ENCODE data around the gene RAPGEF4.

The RAPGEF4 gene

GRCh38 chr2:173048897-173049661 lies 313.4 kb downstream of the RAPGEF4 start (continued):
- TF ChIP-seq GLI2 (tag by site-specific recombination; IDR thresholded peaks at IDR 0.05; ENCODE audit: borderline replicate concordance, low read depth) (0 out of 2 replicates have a peak, but pooled peaks have one; percentile 24), ZNF26 (tag by site-specific recombination; IDR thresholded peaks at IDR 0.05) (no peak), SCRT2 (tag by site-specific recombination; IDR thresholded peaks at IDR 0.05) (no peak), ZNF558 (tag by site-specific recombination; IDR thresholded peaks at IDR 0.05) (0 out of 2 replicates have a peak, but pooled peaks have one; percentile 13), BCL6B (tag by site-specific recombination; IDR thresholded peaks at IDR 0.05) (peak; percentile 95), ZNF549 (tag by site-specific recombination; IDR thresholded peaks at IDR 0.05) (no peak), ZNF560 (tag by site-specific recombination; IDR thresholded peaks at IDR 0.05; ENCODE audit: borderline replicate concordance) (no peak), PRDM4 (tag by site-specific recombination; IDR thresholded peaks at IDR 0.05) (peak; percentile 92), ZNF221 (tag by site-specific recombination; IDR thresholded peaks at IDR 0.05; ENCODE audit: borderline replicate concordance) (0 out of 2 replicates have a peak, but pooled peaks have one; percentile 24), KLF1 (tag by site-specific recombination; IDR thresholded peaks at IDR 0.05) (no peak), ZNF223 (tag by site-specific recombination; IDR thresholded peaks at IDR 0.05) (no peak), ZFP41 (tag by site-specific recombination; IDR thresholded peaks at IDR 0.05; ENCODE audit: borderline replicate concordance) (no peak), ZNF501 (tag by site-specific recombination; IDR thresholded peaks at IDR 0.05) (no peak), ZNF133 (tag by site-specific recombination; IDR thresholded peaks at IDR 0.05) (peak; percentile 71), ZNF513 (tag by site-specific recombination; IDR thresholded peaks at IDR 0.05) (0 out of 2 replicates have a peak, but pooled peaks have one; percentile 20), ZNF785 (tag by site-specific recombination; IDR thresholded peaks at IDR 0.05) (no peak), ZNF398 (tag by site-specific recombination; IDR thresholded peaks at IDR 0.05) (0 out of 2 replicates have a peak, but pooled peaks have one; percentile 30), AEBP2 (tag by site-specific recombination; IDR thresholded peaks at IDR 0.05; ENCODE audit: borderline replicate concordance) (no peak), ZNF138 (tag by site-specific recombination; IDR thresholded peaks at IDR 0.05; ENCODE audit: borderline replicate concordance) (no peak), GFI1B (tag by site-specific recombination; IDR thresholded peaks at IDR 0.05) (peak; percentile 42; the same call in 1 of the 2 replicates), PBX3 (CRISPR knock-in tag; IDR thresholded peaks at IDR 0.05) (no peak)
- TF ChIP-seq, protein P1, sequence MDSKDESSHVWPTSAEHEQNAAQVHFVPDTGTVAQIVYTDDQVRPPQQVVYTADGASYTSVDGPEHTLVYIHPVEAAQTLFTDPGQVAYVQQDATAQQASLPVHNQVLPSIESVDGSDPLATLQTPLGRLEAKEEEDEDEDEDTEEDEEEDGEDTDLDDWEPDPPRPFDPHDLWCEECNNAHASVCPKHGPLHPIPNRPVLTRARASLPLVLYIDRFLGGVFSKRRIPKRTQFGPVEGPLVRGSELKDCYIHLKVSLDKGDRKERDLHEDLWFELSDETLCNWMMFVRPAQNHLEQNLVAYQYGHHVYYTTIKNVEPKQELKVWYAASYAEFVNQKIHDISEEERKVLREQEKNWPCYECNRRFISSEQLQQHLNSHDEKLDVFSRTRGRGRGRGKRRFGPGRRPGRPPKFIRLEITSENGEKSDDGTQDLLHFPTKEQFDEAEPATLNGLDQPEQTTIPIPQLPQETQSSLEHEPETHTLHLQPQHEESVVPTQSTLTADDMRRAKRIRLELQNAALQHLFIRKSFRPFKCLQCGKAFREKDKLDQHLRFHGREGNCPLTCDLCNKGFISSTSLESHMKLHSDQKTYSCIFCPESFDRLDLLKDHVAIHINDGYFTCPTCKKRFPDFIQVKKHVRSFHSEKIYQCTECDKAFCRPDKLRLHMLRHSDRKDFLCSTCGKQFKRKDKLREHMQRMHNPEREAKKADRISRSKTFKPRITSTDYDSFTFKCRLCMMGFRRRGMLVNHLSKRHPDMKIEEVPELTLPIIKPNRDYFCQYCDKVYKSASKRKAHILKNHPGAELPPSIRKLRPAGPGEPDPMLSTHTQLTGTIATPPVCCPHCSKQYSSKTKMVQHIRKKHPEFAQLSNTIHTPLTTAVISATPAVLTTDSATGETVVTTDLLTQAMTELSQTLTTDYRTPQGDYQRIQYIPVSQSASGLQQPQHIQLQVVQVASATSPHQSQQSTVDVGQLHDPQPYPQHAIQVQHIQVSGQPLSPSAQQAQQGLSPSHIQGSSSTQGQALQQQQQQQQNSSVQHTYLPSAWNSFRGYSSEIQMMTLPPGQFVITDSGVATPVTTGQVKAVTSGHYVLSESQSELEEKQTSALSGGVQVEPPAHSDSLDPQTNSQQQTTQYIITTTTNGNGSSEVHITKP (tag by site-specific recombination; IDR thresholded peaks at IDR 0.05), result peak; percentile 42
